IMR-90 (cell line): ENCODE measurements around the gene PDE4B. TPM values are rescaled to one million over a fixed set of nuclear protein-coding genes. Genes with fewer than 3 reads are reported as not detected.

ENCODE experiments used
- ATAC-seq: fragments of 200-7000 bp; cut with Tn5 transposase; 2 replicates; pipeline ENCODE4 v1.9.1; 2020; ENCODE audit warnings: low read depth, mild to moderate bottlenecking, moderate library complexity
- BruUV-seq: library from RNA; stranded (reverse); fragments of 400-500 nt; replicated peaks from 2 replicates; lab custom pipeline; 2021; lab: Mats Ljungman, UMichigan
- CTCF ChIA-PET: fragments of 300-600 bp; formaldehyde crosslinking; extraction: SDS; loops from one replicate; lab custom pipeline; 2021; ENCODE audit warnings: antibody characterized with exemption; lab: Yijun Ruan, JAX
- POLR2A ChIA-PET: fragments of 300-600 bp; sonication (Branson Sonifier 250); formaldehyde crosslinking; loops from one replicate; lab custom pipeline; 2022; ENCODE audit warnings: antibody characterized with exemption; ENCODE audit not compliant: unreplicated experiment; lab: Charles Lee
- DNase-seq: peaks from one replicate; pipeline ENCODE4 v3.0.0; 2013
- H2AFZ ChIP-seq: replicated peaks from 2 replicates; pipeline ENCODE3; 2013; ENCODE audit warnings: low read length, mild to moderate bottlenecking; ENCODE audit not compliant: poor library complexity
- H2AK5ac ChIP-seq: 2 replicates; pipeline ENCODE4 v1.6.1; 2013; ENCODE audit warnings: low read depth, low read length, inconsistent platforms
- H2AK9ac ChIP-seq: replicated peaks from 2 replicates; pipeline ENCODE3; 2013; ENCODE audit warnings: mild to moderate bottlenecking, low read depth, low read length, moderate library complexity; ENCODE audit not compliant: poor library complexity
- H2BK120ac ChIP-seq: 2 replicates; pipeline ENCODE4 v1.6.1; 2013; ENCODE audit warnings: low read depth, low read length, inconsistent platforms
- H2BK15ac ChIP-seq: 3 replicates; pipeline ENCODE4 v1.6.1; 2013; ENCODE audit warnings: low read depth, low read length, inconsistent platforms
- H2BK20ac ChIP-seq: 2 replicates; pipeline ENCODE4 v1.6.1; 2013; ENCODE audit warnings: low read depth, mild to moderate bottlenecking, inconsistent platforms, low read length, moderate library complexity
- H2BK5ac ChIP-seq: 2 replicates; pipeline ENCODE4 v1.6.1; 2013; ENCODE audit warnings: mild to moderate bottlenecking, low read depth, low read length, inconsistent platforms; ENCODE audit not compliant: poor library complexity, severe bottlenecking
- H3K14ac ChIP-seq: replicated peaks from 2 replicates; pipeline ENCODE4 v1.6.1; 2013; ENCODE audit warnings: low read depth, low read length, inconsistent platforms
- H3K18ac ChIP-seq: 2 replicates; pipeline ENCODE4 v1.6.1; 2013; ENCODE audit warnings: low read depth, low read length, control low read depth
- H3K23ac ChIP-seq: 2 replicates; pipeline ENCODE4 v1.6.1; 2013; ENCODE audit warnings: low read depth, low read length, inconsistent platforms
- H3K27ac ChIP-seq: 2 replicates; pipeline ENCODE4 v1.5.1; 2013; ENCODE audit warnings: mild to moderate bottlenecking, control low read depth, low read length; ENCODE audit not compliant: insufficient read depth
- H3K27me3 ChIP-seq: 2 replicates; pipeline ENCODE4 v1.6.1; 2013; ENCODE audit warnings: low read length; ENCODE audit not compliant: control insufficient read depth, insufficient read depth
- H3K36me3 ChIP-seq: 2 replicates; pipeline ENCODE4 v1.6.1; 2013; ENCODE audit warnings: low read length, mixed read lengths; ENCODE audit not compliant: control insufficient read depth, insufficient read depth
- H3K4ac ChIP-seq: 2 replicates; pipeline ENCODE4 v1.6.1; 2013; ENCODE audit warnings: low read depth, low read length, inconsistent platforms
- H3K4me1 ChIP-seq: 2 replicates; pipeline ENCODE4 v1.6.1; 2013; ENCODE audit warnings: low read length, mixed read lengths; ENCODE audit not compliant: control insufficient read depth, insufficient read depth
- H3K4me2 ChIP-seq: 2 replicates; pipeline ENCODE4 v1.6.1; 2013; ENCODE audit warnings: low read depth, mild to moderate bottlenecking, control low read depth, low read length, moderate library complexity
- H3K4me3 ChIP-seq: 2 replicates; pipeline ENCODE4 v1.5.1; 2013; ENCODE audit warnings: low read depth, mild to moderate bottlenecking, control low read depth, low read length, moderate library complexity; ENCODE audit not compliant: insufficient read depth
- H3K56ac ChIP-seq: 2 replicates; pipeline ENCODE4 v1.6.1; 2013; ENCODE audit warnings: low read length, inconsistent platforms; ENCODE audit not compliant: insufficient read depth; ENCODE audit errors: extremely low read depth
- H3K79me1 ChIP-seq, 2 experiments: 2 replicates each; pipeline ENCODE4 v1.6.1; 2013; ENCODE audit warnings: low read length in 2 of 2, inconsistent platforms in 1 of 2, low read depth in 1 of 2
- H3K9ac ChIP-seq: 2 replicates; pipeline ENCODE4 v1.6.1; 2013; ENCODE audit warnings: low read depth, low read length, control low read depth
- H3K9me1 ChIP-seq: 2 replicates; pipeline ENCODE4 v1.6.1; 2013; ENCODE audit warnings: low read length, inconsistent platforms; ENCODE audit not compliant: insufficient read depth
- H3K9me3 ChIP-seq: 2 replicates; pipeline ENCODE4 v1.6.1; 2013; ENCODE audit warnings: low read length; ENCODE audit not compliant: control insufficient read depth, insufficient read depth
- H4K20me1 ChIP-seq: 2 replicates; pipeline ENCODE4 v1.6.1; 2013; ENCODE audit warnings: low read length, inconsistent platforms; ENCODE audit not compliant: insufficient read depth
- H4K5ac ChIP-seq: 2 replicates; pipeline ENCODE4 v1.6.1; 2013; ENCODE audit warnings: mild to moderate bottlenecking, low read depth, low read length, control low read depth
- H4K8ac ChIP-seq, 2 experiments: 2 replicates each; pipeline ENCODE4 v1.6.1; 2013; ENCODE audit warnings: low read depth in 2 of 2, low read length in 2 of 2, control low read depth in 1 of 2, inconsistent platforms in 1 of 2
- H4K91ac ChIP-seq: 2 replicates; pipeline ENCODE4 v1.6.1; 2013; ENCODE audit warnings: low read depth, low read length, inconsistent platforms; ENCODE audit not compliant: insufficient read depth
- ELK1 ChIP-seq: fragments of 150-350 bp; IDR thresholded peaks from 2 replicates; pipeline ENCODE4 v1.6.1; 2016; ENCODE audit warnings: low read depth, mild to moderate bottlenecking, low read length, moderate library complexity, borderline replicate concordance
- MXI1 ChIP-seq: IDR thresholded peaks from 2 replicates; pipeline ENCODE4 v1.6.1; 2012; ENCODE audit warnings: low read depth, mild to moderate bottlenecking, low read length, moderate library complexity, borderline replicate concordance
- NFE2L2 ChIP-seq: fragments of 150-350 bp; IDR thresholded peaks from 2 replicates; pipeline ENCODE4 v1.6.1; 2016; ENCODE audit warnings: low read depth, mild to moderate bottlenecking, low read length
- USF2 ChIP-seq: fragments of 150-350 bp; IDR thresholded peaks from 2 replicates; pipeline ENCODE4 v1.6.1; 2017; ENCODE audit warnings: mild to moderate bottlenecking, antibody characterized with exemption, low read length, low read depth
- WGBS, 2 experiments: methylation state at CpG; one replicate each; pipeline versions ENCODE4 v1.1.5 to v1.1.7; 2013; ENCODE audit warnings: missing lambda C conversion rate in 2 of 2; ENCODE audit not compliant: insufficient read length in 1 of 2; ENCODE audit errors: extremely low coverage in 2 of 2; 5-methylcytosine and 5-hydroxymethylcytosine counted together
- dilution Hi-C: fragments of 300-500 bp; cut with HindIII; formaldehyde crosslinking; loops from one replicate; pipeline ENCODE4 v1.14.3; 2018; ENCODE audit warnings: low sequenced_read_pairs; ENCODE audit not compliant: unreplicated experiment
- in situ Hi-C: fragments of 300-500 bp; cut with MboI; formaldehyde crosslinking; loops from 3 replicates; pipeline ENCODE4 v1.14.3; 2019; ENCODE audit warnings: low sequenced_read_pairs, inconsistent platforms, mixed read lengths
- intact Hi-C: fragments of 100-400 bp; cut with micrococcal nuclease; formaldehyde crosslinking; loops from 2 replicates; pipeline ENCODE4 v1.10.0; 2022
- polyA plus RNA-seq, 3 experiments: library from polyadenylated mRNA; depleted of rRNA; stranded (reverse); fragments of >200 nt; gene quantifications; 2 replicates each; pipeline ENCODE4 v1.2.3, GENCODE V29; 2012; ENCODE audit warnings: low replicate concordance in 1 of 3
- total RNA-seq: library from RNA; depleted of rRNA; stranded (reverse); fragments of >200 nt; gene quantifications from 2 replicates; pipeline ENCODE4 v1.2.3, GENCODE V29; 2012

PDE4B gene
- total and polyA plus RNA-seq, 2 of the 4 experiments (the other 2 are of a cell fraction) = 5.8 to 21.3 TPM

GRCh38 chr1:65826782-65827181 lies 34.1 kb downstream of the PDE4B start:
- in situ Hi-C loops (no loop called here), intact Hi-C loops (loop anchor here (10.0 kb wide), 1 partner anchor 618 kb away; no protein-coding TSS in a partner anchor), dilution Hi-C loops (no loop called here)
- no peak for DNase-seq
- BruUV-seq = no TSS peak
- peaks cover 2% of the 10 kb centered on the region; the same call in 1 of the 2 replicates for H3K9me1 ChIP-seq
- H2BK5ac ChIP-seq = peak overlapping the region; percentile 68
- no peaks in the 10 kb centered on the region; a peak in 1 of 4 replicates for H3K79me1 ChIP-seq
- ChIA-PET POLR2A (no interaction called here), CTCF (interaction anchor here (0.9 kb wide), 1 partner anchor 9 kb away, joined by 3 read pairs; no protein-coding TSS in a partner anchor)
- peak overlapping the region; percentile 86 for H2BK120ac ChIP-seq
- no peak for TF ChIP-seq MXI1
- TF ChIP-seq ELK1 = no peak
- no peak for TF ChIP-seq USF2
- no peak for TF ChIP-seq NFE2L2
- 50% methylated on average over 1 of the region's 3 CpGs; no CpG with 5 or more reads in 1 of the 2 experiments for WGBS, 2 experiments
- peak overlapping the region; percentile 58; the same call in 1 of the 3 replicates for H2BK15ac ChIP-seq
- H3K27me3 ChIP-seq = no peaks in the 10 kb centered on the region
- H3K14ac ChIP-seq = peak overlapping the region; percentile 56; the same call in 1 of the 2 replicates
- H3K4me2 ChIP-seq = no peak overlapping the region
- H4K5ac ChIP-seq = peak overlapping the region; percentile 69; the same call in 1 of the 2 replicates
- H3K9me3 ChIP-seq = no peaks in the 10 kb centered on the region
- peak overlapping the region; percentile 49; the same call in 1 of the 2 replicates for H3K4ac ChIP-seq
- no peak overlapping the region for H3K4me3 ChIP-seq
- H3K27ac ChIP-seq = no peak overlapping the region
- no peak for ATAC-seq
- no peak overlapping the region for H3K23ac ChIP-seq
- no peak overlapping the region for H2AFZ ChIP-seq
- no peak overlapping the region for H3K56ac ChIP-seq
- no peaks in the 10 kb centered on the region for H4K20me1 ChIP-seq
- H2BK20ac ChIP-seq = peak overlapping the region; percentile 93
- peak overlapping the region; percentile 65; the same call in 1 of the 2 replicates for H4K91ac ChIP-seq
- no peaks in the 10 kb centered on the region for H3K36me3 ChIP-seq
- H2AK5ac ChIP-seq = peak overlapping the region; percentile 21; the same call in 1 of the 2 replicates
- H4K8ac ChIP-seq = peak overlapping the region in 1 of 2 experiments; percentile 83; a peak in 2 of 4 replicates
- no peak overlapping the region for H2AK9ac ChIP-seq
- peak overlapping the region; percentile 97; the same call in 1 of the 2 replicates for H3K18ac ChIP-seq
- H3K9ac ChIP-seq = no peak overlapping the region
- peaks cover 7% of the 10 kb centered on the region for H3K4me1 ChIP-seq
